GM06990 (cell line): Measurements from ENCODE around the gene ZCCHC17.
"Not testable (repeated sequence)": the region's sequence is repeated elsewhere in the genome, so short reads cannot be mapped to it uniquely, and the experiment has no call there.

Experiments used
- DNase-seq: peaks from one replicate; pipeline ENCODE4 v3.0.0-alpha.2; 2011; ENCODE audit not compliant: insufficient read length; ENCODE audit errors: extremely low read depth
- H3K27me3 ChIP-seq: replicated peaks from 2 replicates; pipeline ENCODE4 v1.6.0; 2011; ENCODE audit warnings: low read length; ENCODE audit not compliant: control insufficient read depth, insufficient read depth
- H3K36me3 ChIP-seq: 2 replicates; pipeline ENCODE4 v1.5.1; 2011; ENCODE audit warnings: low read length; ENCODE audit not compliant: control insufficient read depth, insufficient read depth
- H3K4me3 ChIP-seq: replicated peaks from 2 replicates; pipeline ENCODE4 v1.5.1; 2011; ENCODE audit warnings: low read depth, mild to moderate bottlenecking, control low read depth, low read length
- TF ChIP-seq, protein P1 (sequence below): IDR thresholded peaks from 2 replicates; pipeline ENCODE4 v1.5.1; 2011; ENCODE audit warnings: low read length, control low read depth, mild to moderate bottlenecking, inconsistent platforms; ENCODE audit not compliant: insufficient read depth, poor library complexity, severe bottlenecking

The ZCCHC17 gene

DNA sequence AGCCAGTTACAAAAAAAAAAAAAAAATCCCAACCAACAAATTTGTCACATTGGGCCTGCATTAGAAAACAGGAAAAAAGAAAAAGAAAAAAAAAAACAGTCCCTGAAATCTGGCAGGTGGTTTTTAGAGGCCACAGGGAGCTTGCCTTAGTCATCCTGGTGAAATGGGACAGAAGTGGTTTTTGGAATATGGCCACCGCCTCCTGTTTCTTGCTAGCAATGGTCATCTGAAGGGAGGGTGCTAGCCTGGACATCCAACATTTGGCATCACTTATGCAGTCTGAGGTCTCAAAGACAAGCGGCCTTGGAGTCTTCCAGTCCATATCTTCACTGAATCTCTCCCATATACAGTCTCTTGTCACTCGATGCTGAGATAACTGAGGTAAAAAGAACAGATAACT, 37.1 kb upstream of the ZCCHC17 start:
- Histone ChIP-seq H3K27me3 (no peaks in the 10 kb centered on the region), H3K36me3 (peaks cover 11% of the 10 kb centered on the region), H3K4me3 (no peak overlapping the region)
- TF ChIP-seq, protein P1, sequence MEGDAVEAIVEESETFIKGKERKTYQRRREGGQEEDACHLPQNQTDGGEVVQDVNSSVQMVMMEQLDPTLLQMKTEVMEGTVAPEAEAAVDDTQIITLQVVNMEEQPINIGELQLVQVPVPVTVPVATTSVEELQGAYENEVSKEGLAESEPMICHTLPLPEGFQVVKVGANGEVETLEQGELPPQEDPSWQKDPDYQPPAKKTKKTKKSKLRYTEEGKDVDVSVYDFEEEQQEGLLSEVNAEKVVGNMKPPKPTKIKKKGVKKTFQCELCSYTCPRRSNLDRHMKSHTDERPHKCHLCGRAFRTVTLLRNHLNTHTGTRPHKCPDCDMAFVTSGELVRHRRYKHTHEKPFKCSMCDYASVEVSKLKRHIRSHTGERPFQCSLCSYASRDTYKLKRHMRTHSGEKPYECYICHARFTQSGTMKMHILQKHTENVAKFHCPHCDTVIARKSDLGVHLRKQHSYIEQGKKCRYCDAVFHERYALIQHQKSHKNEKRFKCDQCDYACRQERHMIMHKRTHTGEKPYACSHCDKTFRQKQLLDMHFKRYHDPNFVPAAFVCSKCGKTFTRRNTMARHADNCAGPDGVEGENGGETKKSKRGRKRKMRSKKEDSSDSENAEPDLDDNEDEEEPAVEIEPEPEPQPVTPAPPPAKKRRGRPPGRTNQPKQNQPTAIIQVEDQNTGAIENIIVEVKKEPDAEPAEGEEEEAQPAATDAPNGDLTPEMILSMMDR, result no peak
- DNase-seq, result no peak

DNA sequence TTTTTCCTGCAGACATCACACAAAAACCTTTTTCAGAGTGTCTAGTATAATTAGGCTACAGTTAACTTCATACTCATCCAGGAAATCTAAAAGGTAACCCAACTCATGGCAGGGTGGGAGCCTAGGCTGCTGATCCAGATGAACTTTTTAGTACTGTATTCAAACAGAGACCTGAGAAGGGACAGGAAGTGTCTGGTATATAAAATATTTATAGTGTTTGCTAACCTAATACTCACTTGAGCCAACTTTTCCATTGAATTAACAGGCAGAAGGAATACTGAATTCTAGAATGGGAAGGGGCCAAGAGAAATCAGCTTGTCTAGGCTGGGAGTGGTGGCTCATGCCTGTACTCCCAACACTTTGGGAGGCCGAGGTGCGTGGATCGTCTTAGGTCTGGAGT, 34.9 kb upstream of the ZCCHC17 start:
- no peaks in the 10 kb centered on the region for H3K27me3 ChIP-seq
- no peak overlapping the region for H3K4me3 ChIP-seq
- H3K36me3 ChIP-seq, result peaks cover 15% of the 10 kb centered on the region
- DNase-seq, result no peak
- TF ChIP-seq, protein P1, result no peak

DNA sequence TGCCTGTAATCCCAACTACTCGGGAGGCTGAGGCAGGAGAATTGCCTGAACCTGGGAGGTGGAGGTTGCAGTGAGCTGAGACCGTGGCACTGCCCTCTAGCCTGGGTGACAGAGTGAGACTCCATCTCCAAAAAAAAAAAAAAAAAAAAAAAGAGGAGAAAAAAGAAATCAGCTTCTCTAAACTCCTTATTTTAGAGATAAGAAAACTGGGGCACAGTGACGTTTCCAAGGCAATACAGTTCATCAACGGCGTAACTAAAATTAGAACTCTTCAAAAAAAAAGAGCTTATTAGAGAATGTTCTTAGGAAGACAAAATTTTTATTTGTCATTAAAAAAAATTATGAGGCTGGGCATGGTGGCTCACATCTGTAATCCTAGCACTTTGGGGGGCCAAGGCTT, 34.4 kb upstream of the ZCCHC17 start:
- H3K27me3 ChIP-seq, H3K4me3 ChIP-seq, DNase-seq: not testable (repeated sequence)
- peaks cover 15% of the 10 kb centered on the region for H3K36me3 ChIP-seq

DNA sequence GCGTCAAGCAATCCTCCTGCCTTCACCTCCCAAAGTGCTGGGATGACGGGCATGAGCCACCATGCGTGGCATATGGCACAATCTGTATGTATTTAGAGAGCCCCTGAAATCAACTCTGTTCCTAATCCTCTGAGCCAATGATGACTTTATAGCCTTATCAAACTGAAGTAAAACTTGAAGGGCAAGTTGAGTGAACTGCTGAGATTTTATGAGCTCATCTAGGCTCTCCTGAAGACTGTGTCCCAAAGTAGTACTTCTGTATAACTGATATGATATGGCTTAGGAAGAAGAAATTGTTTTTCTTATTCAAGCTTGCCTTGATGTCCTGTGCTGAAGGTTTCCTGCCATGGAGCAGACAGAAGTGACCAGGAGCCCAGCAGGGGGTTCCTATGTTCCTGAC, 33.4 kb upstream of the ZCCHC17 start:
- Histone ChIP-seq H3K27me3 (no peaks in the 10 kb centered on the region), H3K36me3 (peaks cover 15% of the 10 kb centered on the region), H3K4me3 (no peak overlapping the region)
- TF ChIP-seq, protein P1, result no peak
- no peak for DNase-seq

DNA sequence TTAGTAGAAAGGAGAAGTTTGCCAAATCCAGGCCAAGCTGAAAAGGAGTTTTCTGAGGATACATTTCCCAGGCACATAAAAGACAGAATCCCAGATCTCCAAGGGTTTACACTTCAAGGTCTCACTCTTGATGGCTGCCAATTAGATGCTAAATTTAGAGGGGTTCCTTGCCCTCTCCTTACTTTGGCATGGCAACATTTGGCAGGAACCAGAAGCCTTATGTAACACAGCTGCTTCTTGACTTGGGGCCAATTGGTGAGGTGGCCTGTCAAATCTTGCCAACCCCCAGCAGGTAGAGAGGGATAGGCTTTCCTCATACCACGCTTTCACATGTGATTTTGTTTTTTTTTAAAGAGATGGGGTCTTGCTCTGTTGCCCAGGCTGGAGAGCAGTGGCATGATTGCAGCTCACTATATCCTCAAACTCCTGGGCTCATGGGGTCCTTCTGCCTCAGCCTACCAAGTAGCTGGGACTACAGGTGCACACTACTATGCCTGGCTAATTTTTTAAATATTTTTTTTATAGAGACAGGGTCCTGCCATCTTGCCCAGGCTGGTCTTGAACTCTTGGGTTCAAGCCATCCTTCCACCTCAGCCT, 31.9 kb upstream of the ZCCHC17 start:
- TF ChIP-seq, protein P1, result no peak
- no peak for DNase-seq
- H3K4me3 ChIP-seq, result no peak overlapping the region
- H3K27me3 ChIP-seq, result no peaks in the 10 kb centered on the region
- peaks cover 16% of the 10 kb centered on the region for H3K36me3 ChIP-seq

DNA sequence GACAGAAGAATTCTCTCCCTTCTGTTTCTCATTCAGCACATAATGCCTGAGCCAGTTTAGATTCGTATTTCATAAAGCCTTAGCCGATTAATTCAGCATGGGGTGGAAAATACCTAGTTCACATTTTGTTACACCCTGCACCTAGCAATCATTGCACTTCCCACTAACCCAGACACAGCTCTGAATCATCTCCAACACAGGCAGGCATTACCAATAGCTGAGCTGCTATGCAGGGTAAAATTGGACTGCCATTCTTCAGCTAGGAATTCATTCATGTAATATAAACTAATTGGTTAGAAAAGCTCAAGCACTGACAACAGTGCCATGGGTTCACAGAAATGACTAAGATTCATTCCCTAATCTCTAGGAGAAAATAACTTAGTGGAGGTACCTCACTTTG, 30.3 kb upstream of the ZCCHC17 start:
- peaks cover 18% of the 10 kb centered on the region for H3K36me3 ChIP-seq
- H3K27me3 ChIP-seq, result no peaks in the 10 kb centered on the region
- no peak overlapping the region for H3K4me3 ChIP-seq
- TF ChIP-seq, protein P1, result no peak
- DNase-seq, result no peak
